ENCODE data around the gene STK24. TPM values are rescaled to one million over a fixed set of nuclear protein-coding genes. Genes with fewer than 3 reads are reported as not detected.

STK24 gene
- polyA plus RNA-seq, 3 donors from 2014 or later, result 10.8 to 18.8 (median 15.8) TPM

DNA sequence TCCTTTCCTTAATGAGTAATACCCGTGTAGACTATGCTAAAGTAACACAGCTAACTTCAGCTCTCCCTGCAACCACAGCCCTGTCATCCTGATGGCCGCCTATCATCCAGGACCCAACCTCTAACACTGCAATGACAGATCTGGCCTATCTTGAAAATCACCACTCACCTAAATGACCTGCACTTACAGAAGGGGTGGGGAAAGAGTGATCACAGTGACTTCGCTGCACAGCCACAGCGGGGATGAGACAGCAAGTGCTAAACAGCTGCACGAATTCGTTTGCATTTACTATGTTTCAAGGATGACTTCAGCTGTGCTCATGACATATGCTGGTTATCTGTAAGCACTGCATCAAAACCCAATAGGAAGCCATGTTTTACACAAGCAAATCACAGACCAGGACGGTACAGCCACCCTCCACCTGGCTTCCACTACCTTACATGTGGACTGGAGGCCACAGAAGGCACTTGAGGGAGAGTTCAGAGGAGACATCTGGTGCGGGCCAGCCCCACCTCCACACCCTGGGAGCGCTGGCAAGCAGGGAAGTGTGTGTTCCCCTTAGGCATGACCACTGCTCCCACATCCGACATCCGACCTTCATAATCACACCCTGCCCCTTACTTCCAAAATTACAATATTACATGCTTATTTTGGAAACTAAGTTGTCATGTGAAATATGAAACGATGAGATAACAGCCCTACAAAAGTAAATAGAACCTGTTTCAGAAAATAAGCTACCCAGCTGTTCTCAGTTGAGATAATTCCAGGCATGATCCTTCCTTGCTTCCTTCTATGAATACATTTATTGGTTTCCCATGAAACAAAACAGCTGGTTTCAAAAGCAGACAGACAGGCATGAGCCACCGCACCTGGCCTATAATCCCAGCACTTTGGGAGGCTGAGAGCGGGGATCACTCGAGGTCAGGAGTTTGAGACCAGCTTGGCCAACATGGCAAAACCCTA, 95.7 kb downstream of the STK24 start:
- H3K9me3 Mint-ChIP-seq, result no peaks in the 10 kb centered on the region
- H3K36me3 Mint-ChIP-seq, result peaks cover 4 to 18% (median 6%) of the 10 kb centered on the region in 3 donors
- peaks cover 59 to 68% of the 10 kb centered on the region in 2 donors for H3K4me1 Mint-ChIP-seq
- H3K27ac Mint-ChIP-seq, result peak overlapping the region in 2 of 6 donors; percentile 20 to 57
- H3K27me3 Mint-ChIP-seq (ENCODE audit: low read depth in 3 of 3), result peaks cover 3 to 10% (median 9%) of the 10 kb centered on the region in 3 donors
- H3K4me3 Mint-ChIP-seq, result no peak overlapping the region
- DNase-seq, result no peak

GRCh38 chr13:98479496-98480003, 97.4 kb downstream of the STK24 start:
- Mint-ChIP-seq H3K9me3 (no peaks in the 10 kb centered on the region), H3K4me1 (peaks cover 51 to 58% of the 10 kb centered on the region in 2 donors), H3K27ac (no peak overlapping the region), H3K36me3 (peaks cover 4 to 18% (median 13%) of the 10 kb centered on the region in 3 donors), H3K27me3 (ENCODE audit: low read depth in 3 of 3) (peaks cover 3 to 10% (median 8%) of the 10 kb centered on the region in 3 donors), H3K4me3 (no peak overlapping the region)
- no peak for DNase-seq

DNA sequence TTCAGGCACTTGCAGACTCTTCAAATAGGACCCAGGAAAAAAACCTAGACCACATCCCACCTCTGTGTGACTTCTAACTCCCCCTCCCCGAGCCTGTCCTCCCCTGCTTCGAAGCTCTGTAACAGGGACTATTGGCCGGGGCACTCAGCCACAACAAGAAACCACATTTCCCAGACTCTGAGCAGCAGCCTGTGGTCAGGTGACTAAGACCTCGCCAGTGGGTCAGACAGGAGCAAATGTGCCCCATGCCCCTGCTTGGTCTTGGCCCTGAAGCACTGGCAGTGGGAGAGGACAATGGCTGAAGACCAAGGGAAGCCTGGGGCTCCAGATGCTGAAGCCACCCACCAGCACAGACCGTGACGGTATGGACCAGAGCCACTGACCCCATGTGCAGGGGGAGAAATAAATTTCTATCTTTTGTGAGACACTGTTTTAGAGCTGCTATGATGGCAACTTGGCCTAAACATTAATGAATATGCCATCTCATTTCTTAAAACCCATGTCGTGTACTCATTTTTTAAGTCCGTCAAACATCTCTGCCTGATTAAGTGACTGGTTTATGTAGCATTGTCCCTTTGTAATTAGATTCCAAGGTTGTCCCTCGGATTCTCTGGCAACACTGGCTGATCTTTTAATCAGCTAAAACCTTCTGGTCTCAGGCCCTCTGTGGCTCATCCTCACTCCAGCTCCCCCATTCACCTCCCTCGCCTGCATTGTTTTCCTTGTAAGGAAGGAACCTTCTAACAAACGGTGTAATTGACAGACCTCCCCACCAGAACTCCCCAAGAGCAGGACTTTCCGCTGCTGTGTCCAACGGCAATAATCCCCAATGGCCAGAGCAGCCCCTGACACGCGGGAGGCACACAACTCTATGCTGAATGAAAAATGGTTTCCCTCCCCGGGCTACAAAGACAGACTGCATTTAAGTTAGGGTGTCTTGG, 98.4 kb downstream of the STK24 start:
- peak; percentile 29 to 35 (median 30) for DNase-seq
- H3K4me1 Mint-ChIP-seq, result peaks cover 45 to 56% of the 10 kb centered on the region in 2 donors
- peak overlapping the region in 5 of 6 donors; percentile 6 to 85 (median 64) for H3K27ac Mint-ChIP-seq
- no peaks in the 10 kb centered on the region for H3K9me3 Mint-ChIP-seq
- peak overlapping the region; percentile 54 to 82 (median 74) for H3K4me3 Mint-ChIP-seq
- peaks cover 3 to 10% (median 7%) of the 10 kb centered on the region in 3 donors for H3K27me3 Mint-ChIP-seq (ENCODE audit: low read depth in 3 of 3)
- peaks cover 8 to 20% (median 14%) of the 10 kb centered on the region in 3 donors for H3K36me3 Mint-ChIP-seq

GRCh38 chr13:98476538-98476966, 100.4 kb downstream of the STK24 start:
- H3K27me3 Mint-ChIP-seq (ENCODE audit: low read depth in 3 of 3), result peaks cover 1 to 10% (median 8%) of the 10 kb centered on the region in 3 donors
- no peaks in the 10 kb centered on the region for H3K9me3 Mint-ChIP-seq
- DNase-seq, result peak; percentile 75 to 81 (median 76)
- peak overlapping the region; percentile 70 to 82 (median 76) for H3K4me3 Mint-ChIP-seq
- peak overlapping the region; percentile 70 to 89 (median 84) for H3K27ac Mint-ChIP-seq
- peaks cover 61 to 72% of the 10 kb centered on the region in 2 donors for H3K4me1 Mint-ChIP-seq
- peaks cover 12 to 30% (median 22%) of the 10 kb centered on the region in 3 donors for H3K36me3 Mint-ChIP-seq

DNA sequence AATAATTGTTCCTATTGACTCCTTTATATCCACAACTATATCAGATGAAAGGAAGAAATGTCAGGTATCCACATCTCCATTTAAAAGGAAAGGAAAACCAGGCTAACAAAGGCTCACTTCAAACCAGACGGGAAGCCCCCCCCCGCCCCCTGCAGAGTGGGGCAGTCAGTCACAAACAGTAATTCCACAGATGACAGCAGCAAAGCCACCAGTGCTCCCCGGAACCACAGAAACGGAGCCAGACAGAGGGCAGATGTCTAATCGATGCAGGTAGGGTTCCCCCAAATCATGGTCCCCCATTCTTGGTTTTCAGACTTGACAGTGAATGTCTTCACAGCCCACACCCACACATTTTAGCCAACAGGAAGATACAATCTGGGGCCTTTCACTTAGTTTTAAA, 100.8 kb downstream of the STK24 start:
- Mint-ChIP-seq H3K4me3 (peak overlapping the region; percentile 70 to 82 (median 76)), H3K27ac (peak overlapping the region; percentile 70 to 89 (median 84)), H3K4me1 (peaks cover 62 to 71% of the 10 kb centered on the region in 2 donors), H3K27me3 (ENCODE audit: low read depth in 3 of 3) (peaks cover 1 to 10% (median 8%) of the 10 kb centered on the region in 3 donors), H3K36me3 (peaks cover 10 to 31% (median 22%) of the 10 kb centered on the region in 3 donors), H3K9me3 (no peaks in the 10 kb centered on the region)
- DNase-seq, result no peak

GRCh38 chr13:98475522-98475921, 101.4 kb downstream of the STK24 start:
- no peak for DNase-seq
- H3K27me3 Mint-ChIP-seq (ENCODE audit: low read depth in 3 of 3), result peaks cover 1 to 10% (median 8%) of the 10 kb centered on the region in 3 donors
- H3K4me3 Mint-ChIP-seq, result peak overlapping the region in 1 of 5 donors; percentile 29
- H3K27ac Mint-ChIP-seq, result peak overlapping the region in 3 of 6 donors; percentile 2 to 51 (median 49)
- H3K36me3 Mint-ChIP-seq, result peaks cover 8 to 28% (median 20%) of the 10 kb centered on the region in 3 donors
- no peaks in the 10 kb centered on the region for H3K9me3 Mint-ChIP-seq
- peaks cover 58 to 67% of the 10 kb centered on the region in 2 donors for H3K4me1 Mint-ChIP-seq

GRCh38 chr13:98474761-98475160, 102.1 kb downstream of the STK24 start:
- no peak for DNase-seq
- Mint-ChIP-seq H3K27me3 (ENCODE audit: low read depth in 3 of 3) (peaks cover 1 to 10% (median 8%) of the 10 kb centered on the region in 3 donors), H3K9me3 (no peaks in the 10 kb centered on the region), H3K4me3 (no peak overlapping the region), H3K27ac (peak overlapping the region in 2 of 6 donors; percentile 50 to 51), H3K36me3 (peaks cover 8 to 28% (median 20%) of the 10 kb centered on the region in 3 donors), H3K4me1 (peaks cover 58 to 67% of the 10 kb centered on the region in 2 donors)

DNA sequence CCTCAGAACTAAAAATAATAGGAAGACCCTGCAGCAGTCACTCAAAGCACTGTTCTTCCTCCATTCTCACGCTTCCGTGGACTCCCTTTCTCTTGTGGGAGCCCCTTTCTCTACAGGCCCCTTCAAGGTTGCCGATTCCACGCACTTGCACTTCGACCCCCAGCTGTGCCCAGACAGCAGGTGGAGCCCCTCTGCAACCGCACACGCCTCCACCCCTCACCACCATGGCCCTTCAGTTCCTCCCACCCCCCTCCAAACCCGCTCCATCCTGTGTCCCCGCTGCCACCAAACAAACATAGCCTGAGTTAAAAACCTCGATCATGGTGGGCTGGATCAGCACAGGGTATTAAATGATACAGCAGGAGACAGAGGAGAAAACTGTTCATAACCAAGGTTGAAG, 102.6 kb downstream of the STK24 start:
- Mint-ChIP-seq H3K4me3 (no peak overlapping the region), H3K27ac (no peak overlapping the region), H3K27me3 (ENCODE audit: low read depth in 3 of 3) (peaks cover 1 to 10% (median 8%) of the 10 kb centered on the region in 3 donors), H3K4me1 (peaks cover 55 to 64% of the 10 kb centered on the region in 2 donors), H3K9me3 (no peaks in the 10 kb centered on the region), H3K36me3 (peaks cover 8 to 28% (median 20%) of the 10 kb centered on the region in 3 donors)
- DNase-seq, result no peak

GRCh38 chr13:98473788-98474144, 103.1 kb downstream of the STK24 start:
- Mint-ChIP-seq H3K36me3 (peaks cover 8 to 28% (median 20%) of the 10 kb centered on the region in 3 donors), H3K4me3 (no peak overlapping the region), H3K27me3 (ENCODE audit: low read depth in 3 of 3) (peaks cover under 1 to 10% (median 6%) of the 10 kb centered on the region in 3 donors), H3K4me1 (peaks cover 51 to 60% of the 10 kb centered on the region in 2 donors), H3K9me3 (no peaks in the 10 kb centered on the region), H3K27ac (peak overlapping the region in 3 of 6 donors; percentile 29 to 65 (median 55))
- no peak for DNase-seq

DNA sequence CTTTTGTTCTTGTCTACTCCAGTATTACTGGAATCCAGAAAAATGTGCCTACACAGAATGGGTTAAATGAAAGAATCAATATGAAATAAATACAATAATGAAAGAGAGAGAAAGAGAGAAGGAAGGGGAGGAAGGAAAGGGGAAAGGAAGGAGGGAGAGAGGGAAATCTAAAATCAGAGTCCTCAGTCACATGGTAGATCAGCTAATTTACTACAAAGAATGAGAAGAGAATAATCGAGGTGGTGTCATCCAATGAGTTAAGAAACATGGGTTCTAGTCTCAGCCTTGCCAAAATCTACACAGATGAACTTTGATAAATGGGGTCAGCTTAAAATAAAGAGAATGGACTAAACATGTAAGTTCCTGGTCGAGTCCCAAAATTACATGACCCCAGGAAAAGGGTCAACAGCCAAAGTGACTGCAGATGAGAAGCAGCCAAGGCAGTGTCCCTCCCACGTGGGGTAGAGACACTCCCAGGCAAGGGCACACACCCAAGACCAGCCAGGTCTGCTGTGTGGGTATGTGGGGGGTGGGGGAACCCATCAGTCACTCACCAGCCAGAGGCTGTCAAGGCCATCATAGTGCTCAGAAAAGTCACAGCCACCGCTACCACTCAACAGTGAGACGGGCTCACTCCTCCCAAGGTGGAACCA, 103.6 kb downstream of the STK24 start:
- no peaks in the 10 kb centered on the region for H3K9me3 Mint-ChIP-seq
- peak overlapping the region in 5 of 6 donors; percentile 17 to 87 (median 66) for H3K27ac Mint-ChIP-seq
- no peak for DNase-seq
- H3K4me1 Mint-ChIP-seq, result peaks cover 46 to 60% of the 10 kb centered on the region in 2 donors
- H3K27me3 Mint-ChIP-seq (ENCODE audit: low read depth in 3 of 3), result peaks cover 0 to 10% (median 5%) of the 10 kb centered on the region in 3 donors
- no peak overlapping the region for H3K4me3 Mint-ChIP-seq
- peaks cover 8 to 28% (median 20%) of the 10 kb centered on the region in 3 donors for H3K36me3 Mint-ChIP-seq

- no peak for DNase-seq
Observed at GRCh38 chr13:98471934-98472333, 105.0 kb downstream of the STK24 start.

GRCh38 chr13:98470920-98471319, 106.0 kb downstream of the STK24 start:
- Mint-ChIP-seq H3K4me1 (peaks cover 23 to 38% of the 10 kb centered on the region in 2 donors), H3K4me3 (no peak overlapping the region), H3K9me3 (no peaks in the 10 kb centered on the region), H3K27ac (no peak overlapping the region), H3K27me3 (ENCODE audit: low read depth in 3 of 3) (peaks cover 0 to 1% (median 0%) of the 10 kb centered on the region in 3 donors), H3K36me3 (peaks cover 15 to 37% (median 15%) of the 10 kb centered on the region in 3 donors)
- DNase-seq, result no peak

More at GRCh38 chr13:98471934-98472333, 105.0 kb downstream of the STK24 start:
- H3K9me3 Mint-ChIP-seq, result no peaks in the 10 kb centered on the region
- peaks cover 0 to 6% (median 5%) of the 10 kb centered on the region in 3 donors for H3K27me3 Mint-ChIP-seq (ENCODE audit: low read depth in 3 of 3)
- no peak overlapping the region for H3K4me3 Mint-ChIP-seq
- peak overlapping the region in 4 of 6 donors; percentile 13 to 78 (median 52) for H3K27ac Mint-ChIP-seq
- peaks cover 15 to 33% (median 15%) of the 10 kb centered on the region in 3 donors for H3K36me3 Mint-ChIP-seq
- peaks cover 33 to 48% of the 10 kb centered on the region in 2 donors for H3K4me1 Mint-ChIP-seq

Data from immature natural killer cell (primary cell).